Measurements from ENCODE around the gene MYMK.

MYMK gene

GRCh38 chr9:133477992-133478850 lies 46.5 kb downstream of the MYMK start:
- no peak for DNase-seq

GRCh38 chr9:133477461-133477860 lies 47.3 kb downstream of the MYMK start:
- DNase-seq, result no peak

GRCh38 chr9:133476941-133477340 lies 47.8 kb downstream of the MYMK start:
- no peak for DNase-seq

GRCh38 chr9:133476036-133476931 lies 48.5 kb downstream of the MYMK start:
- no peak for DNase-seq

- no peak for DNase-seq
These were observed 49.3 kb downstream of the MYMK start for GRCh38 chr9:133475292-133476012.

GRCh38 chr9:133474853-133475252 lies 49.9 kb downstream of the MYMK start:
- no peak for DNase-seq

GRCh38 chr9:133474215-133474614 lies 50.5 kb downstream of the MYMK start:
- DNase-seq, result no peak

- no peak for DNase-seq
These were observed 51.0 kb downstream of the MYMK start for GRCh38 chr9:133473743-133474142.

- no peak for DNase-seq
These were observed 51.9 kb downstream of the MYMK start for GRCh38 chr9:133472753-133473378.

GRCh38 chr9:133472277-133472645 lies 52.5 kb downstream of the MYMK start:
- no peak for DNase-seq

GRCh38 chr9:133471551-133472276 lies 53.0 kb downstream of the MYMK start:
- no peak for DNase-seq

GRCh38 chr9:133470988-133471387 lies 53.8 kb downstream of the MYMK start:
- no peak for DNase-seq

GRCh38 chr9:133470427-133470924 lies 54.3 kb downstream of the MYMK start:
- no peak for DNase-seq

- DNase-seq, result no peak
These were observed 55.9 kb downstream of the MYMK start for GRCh38 chr9:133468777-133469421.

- no peak for DNase-seq
These were observed 56.4 kb downstream of the MYMK start for GRCh38 chr9:133468374-133468773.

GRCh38 chr9:133467101-133467500 lies 57.7 kb downstream of the MYMK start:
- DNase-seq, result no peak

GRCh38 chr9:133465984-133466383 lies 58.8 kb downstream of the MYMK start:
- DNase-seq, result no peak

GRCh38 chr9:133464638-133465037 lies 60.1 kb downstream of the MYMK start:
- DNase-seq, result no peak

Measured in activated CD4-positive, alpha-beta T cell treated with anti-CD3 and anti-CD28 coated beads, Interleukin-2, Interleukin-6, amounts not matched to agents 100 ng/mL and 50 ng/mL, durations not matched to agents 16 hours and 8 hours (primary cell).